ENCODE measurements around the gene SDHA.
"Not testable (repeated sequence)": the region's sequence is repeated elsewhere in the genome, so short reads cannot be mapped to it uniquely, and the experiment has no call there.

Gene SDHA

DNA sequence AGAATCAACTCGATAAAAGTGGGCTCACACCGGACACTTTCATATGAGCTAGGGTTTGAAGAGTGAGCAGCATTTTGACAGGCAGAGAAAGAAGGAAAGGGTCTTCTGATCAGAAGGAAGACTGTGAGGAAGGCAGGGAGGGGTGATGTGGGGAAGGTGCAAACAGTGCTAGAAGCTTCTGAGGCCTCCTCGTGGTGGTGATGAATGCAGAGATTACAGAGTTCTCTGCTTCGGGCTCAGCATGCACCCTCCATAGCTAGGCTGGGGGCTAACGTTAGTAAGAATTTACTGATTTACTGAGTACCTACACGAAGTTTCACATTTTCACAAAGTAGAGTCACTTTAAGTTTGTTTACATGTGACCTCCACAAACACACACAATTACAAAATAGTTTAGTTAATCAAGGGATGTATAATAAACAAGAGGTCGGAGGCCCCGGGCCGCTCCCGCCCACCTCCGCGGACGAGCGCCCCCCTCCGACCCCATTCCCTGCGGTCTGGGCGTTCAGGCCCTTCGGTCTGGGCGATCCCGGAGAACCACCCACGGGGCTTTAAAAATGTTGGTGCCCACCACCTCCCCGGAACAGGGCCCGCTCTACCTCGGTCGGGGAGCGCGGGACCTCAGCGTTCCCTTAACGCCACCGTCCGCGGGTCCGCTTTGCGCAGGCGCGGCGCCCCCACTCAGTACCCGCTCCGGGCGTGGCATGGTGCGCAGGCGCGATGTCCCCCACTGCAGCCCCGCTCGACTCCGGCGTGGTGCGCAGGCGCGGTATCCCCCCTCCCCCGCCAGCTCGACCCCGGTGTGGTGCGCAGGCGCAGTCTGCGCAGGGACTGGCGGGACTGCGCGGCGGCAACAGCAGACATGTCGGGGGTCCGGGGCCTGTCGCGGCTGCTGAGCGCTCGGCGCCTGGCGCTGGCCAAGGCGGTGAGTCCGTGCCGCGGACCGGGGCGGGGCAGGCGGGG lies at the start of gene SDHA, which contains the start of gene CCDC127:
Gene SDHA (plus strand): TSS at position 827 of the 963 bp plus-strand sequence. CDS start 36 bp downstream, at position 863.
Gene CCDC127 (minus strand): TSS at position 660 of the 963 bp plus-strand sequence. CDS start 1,304 bp downstream, outside the sequence.
- Histone ChIP-seq H4K20me1 (peaks cover 67% of the 10 kb centered on the region), H3K27ac (peak within 1 kb of the TSS; percentile 97), H3K4me1 (peaks cover 64% of the 10 kb centered on the region), H3K4me3 (peak within 1 kb of the TSS; percentile 100), H3K9ac (peak within 1 kb of the TSS; percentile 98), H3K36me3 (peaks cover 15% of the 10 kb centered on the region), H3K4me2 (peak within 1 kb of the TSS; percentile 93)
- H3K27me3 ChIP-seq, H3K9me3 ChIP-seq: not testable (repeated sequence)

DNA sequence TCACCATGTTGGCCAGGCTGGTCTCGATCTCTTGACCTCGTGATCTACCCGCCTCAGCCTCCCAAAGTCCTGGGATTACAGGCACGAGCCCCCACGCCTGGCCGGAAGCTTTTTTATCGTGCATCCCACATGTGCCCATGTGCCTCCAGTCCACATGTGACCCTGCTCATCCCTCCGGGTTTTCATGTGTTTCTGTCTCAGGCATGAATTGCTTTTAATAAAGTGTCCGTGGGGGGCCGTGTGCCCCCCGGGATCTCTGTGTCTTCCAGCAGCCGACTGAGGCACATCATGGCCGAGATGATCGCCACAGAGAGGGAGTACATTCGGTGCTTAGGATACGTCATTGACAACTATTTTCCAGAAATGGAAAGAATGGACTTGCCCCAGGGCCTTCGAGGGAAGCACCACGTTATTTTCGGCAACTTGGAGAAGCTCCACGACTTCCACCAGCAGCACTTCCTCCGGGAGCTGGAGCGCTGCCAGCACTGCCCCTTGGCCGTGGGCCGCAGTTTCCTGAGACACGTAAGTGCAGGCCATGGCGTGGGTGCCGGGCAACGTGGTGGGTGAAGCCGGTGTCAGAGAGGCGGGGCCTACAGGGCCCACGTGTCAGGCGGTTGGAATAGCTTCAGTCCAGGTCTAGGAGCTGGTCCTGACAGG lies 48.9 kb upstream of the SDHA start:
- peak overlapping the region; percentile 80 for H3K4me2 ChIP-seq
- peak overlapping the region; percentile 82 for H3K27ac ChIP-seq
- H3K4me3 ChIP-seq: peak overlapping the region; percentile 49
- no peak for TF ChIP-seq Cebpa-rat (IDR thresholded peaks at IDR 0.05)
- H3K36me3 ChIP-seq: peaks cover 38% of the 10 kb centered on the region
- H3K4me1 ChIP-seq: peaks cover 59% of the 10 kb centered on the region
- no peaks in the 10 kb centered on the region for H4K20me1 ChIP-seq
- peak overlapping the region; percentile 63 for H3K9ac ChIP-seq
- peaks cover 1% of the 10 kb centered on the region; the same call in 1 of the 2 replicates for H3K9me3 ChIP-seq
- H3K27me3 ChIP-seq: no peaks in the 10 kb centered on the region

DNA sequence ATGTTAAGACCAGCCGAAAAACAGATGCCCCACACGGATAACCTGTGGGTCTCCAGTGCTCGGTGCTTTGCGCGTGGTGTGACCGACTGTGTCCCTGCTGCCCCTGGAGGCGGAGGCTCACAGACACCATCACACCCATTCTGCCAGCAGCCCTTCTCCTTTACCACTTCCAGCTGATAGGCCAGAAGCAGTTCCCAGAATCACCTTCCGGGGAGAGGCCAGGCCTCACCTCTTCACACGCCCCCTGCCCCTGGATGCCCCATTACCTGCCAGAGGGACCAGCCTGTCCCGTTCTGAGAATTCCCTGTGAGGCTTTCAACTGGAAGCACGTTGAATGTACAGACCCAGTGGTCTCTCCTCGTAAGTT lies 48.4 kb upstream of the SDHA start:
- Histone ChIP-seq H3K27me3 (no peaks in the 10 kb centered on the region), H3K4me3 (peak overlapping the region; percentile 49), H3K4me1 (peaks cover 63% of the 10 kb centered on the region), H3K27ac (peak overlapping the region; percentile 82), H3K4me2 (peak overlapping the region; percentile 80), H3K9ac (peak overlapping the region; percentile 63), H3K9me3 (no peaks in the 10 kb centered on the region), H4K20me1 (no peaks in the 10 kb centered on the region), H3K36me3 (peaks cover 37% of the 10 kb centered on the region)
- TF ChIP-seq Cebpa-rat (IDR thresholded peaks at IDR 0.05): no peak

DNA sequence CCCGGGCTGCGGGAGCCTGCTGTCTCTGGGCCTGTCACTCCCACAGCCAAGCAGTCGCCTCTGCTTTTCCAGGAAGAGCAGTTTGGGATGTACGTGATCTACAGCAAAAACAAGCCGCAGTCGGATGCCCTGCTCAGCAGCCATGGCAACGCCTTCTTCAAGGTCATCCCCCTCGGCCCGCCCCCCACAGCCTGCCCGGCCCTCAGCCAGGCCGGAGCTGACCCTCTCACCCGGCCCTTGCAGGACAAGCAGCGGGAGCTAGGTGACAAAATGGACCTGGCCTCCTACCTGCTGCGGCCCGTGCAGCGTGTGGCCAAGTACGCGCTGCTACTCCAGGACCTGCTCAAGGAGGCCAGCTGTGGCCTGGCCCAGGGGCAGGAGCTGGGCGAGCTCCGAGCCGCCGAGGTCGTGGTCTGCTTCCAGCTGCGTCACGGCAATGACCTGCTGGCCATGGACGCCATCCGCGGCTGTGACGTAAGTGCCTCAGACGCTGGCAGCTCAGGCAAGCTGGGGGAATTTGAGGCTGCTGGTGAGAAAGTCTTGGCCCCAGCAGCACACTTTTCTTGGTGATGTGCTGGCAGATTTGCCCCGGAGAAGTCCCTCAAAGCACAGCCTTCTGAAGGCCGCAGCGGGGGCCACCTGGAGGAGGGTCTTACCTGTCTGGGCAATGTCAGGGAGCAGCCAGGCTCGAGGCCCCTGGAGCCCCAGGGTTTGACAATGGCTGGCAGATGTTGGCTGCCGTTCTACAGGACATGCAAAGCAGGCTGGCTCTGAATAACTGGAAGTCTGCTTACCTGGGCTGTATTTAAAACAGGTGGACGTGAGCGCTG lies 46.9 kb upstream of the SDHA start:
- no peaks in the 10 kb centered on the region for H3K27me3 ChIP-seq

DNA sequence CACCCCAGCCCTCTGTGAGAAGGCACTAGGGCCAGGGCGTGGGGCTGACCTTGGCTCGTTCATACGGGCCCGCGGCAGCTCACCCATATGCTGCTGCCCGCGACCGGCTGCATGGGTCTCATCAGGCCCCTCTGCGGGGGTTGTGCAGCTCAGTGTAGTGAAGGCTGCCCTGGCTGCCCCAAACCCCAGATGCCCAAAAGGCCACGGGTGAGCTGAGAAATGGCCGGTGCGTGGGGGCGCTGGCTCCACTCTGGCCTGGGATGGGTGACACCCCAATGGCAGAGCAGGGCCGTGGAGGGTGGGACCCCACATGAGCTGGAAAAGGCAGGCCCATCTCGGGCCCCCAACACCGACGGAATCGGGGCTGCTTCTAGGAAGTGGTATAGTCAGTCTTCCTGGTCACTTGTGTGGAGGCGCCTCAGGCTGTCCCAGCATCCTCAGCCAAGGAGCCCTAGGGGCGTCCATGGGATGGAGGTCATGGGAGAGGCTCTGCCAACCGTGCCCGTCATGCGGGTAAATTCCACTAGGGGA lies 46.3 kb upstream of the SDHA start:
- Histone ChIP-seq H3K9me3 (no peaks in the 10 kb centered on the region), H3K36me3 (peaks cover 39% of the 10 kb centered on the region), H3K4me1 (peaks cover 79% of the 10 kb centered on the region), H3K4me2 (peak overlapping the region; percentile 80; the same call in 1 of the 2 replicates), H4K20me1 (no peaks in the 10 kb centered on the region), H3K27me3 (no peaks in the 10 kb centered on the region), H3K27ac (peak overlapping the region; percentile 82), H3K4me3 (no peak overlapping the region), H3K9ac (no peak overlapping the region)
- no peak for TF ChIP-seq Cebpa-rat (IDR thresholded peaks at IDR 0.05)

More for the DNA sequence above, 46.9 kb upstream of the SDHA start:
- H3K9me3 ChIP-seq: no peaks in the 10 kb centered on the region
- peaks cover 77% of the 10 kb centered on the region for H3K4me1 ChIP-seq
- H3K4me3 ChIP-seq: no peak overlapping the region
- TF ChIP-seq Cebpa-rat (IDR thresholded peaks at IDR 0.05): no peak
- peak overlapping the region; percentile 63; the same call in 1 of the 2 replicates for H3K9ac ChIP-seq
- no peaks in the 10 kb centered on the region for H4K20me1 ChIP-seq
- peak overlapping the region; percentile 80 for H3K4me2 ChIP-seq
- peaks cover 39% of the 10 kb centered on the region for H3K36me3 ChIP-seq
- H3K27ac ChIP-seq: peak overlapping the region; percentile 82

DNA sequence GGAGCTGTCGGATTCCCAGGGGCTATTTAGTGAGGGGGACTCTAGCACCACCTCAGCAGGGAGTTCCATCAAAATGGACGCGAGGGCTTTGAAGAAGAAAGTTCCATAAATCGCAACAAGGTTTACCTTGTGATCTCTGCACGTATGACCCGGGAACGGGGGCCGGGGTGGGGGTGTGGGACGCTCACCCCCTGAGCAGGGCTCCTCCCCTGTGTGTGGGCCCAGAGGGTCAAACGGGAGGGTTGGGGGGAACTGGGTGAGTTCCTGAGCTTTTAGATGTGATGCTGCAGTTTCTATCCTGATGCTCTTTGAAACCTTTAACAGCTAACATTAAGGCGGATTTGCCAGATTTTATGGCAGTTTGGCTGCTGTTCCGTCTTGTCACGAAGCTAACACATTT lies 45.7 kb upstream of the SDHA start:
- Histone ChIP-seq H4K20me1 (no peaks in the 10 kb centered on the region), H3K4me3 (no peak overlapping the region), H3K27me3 (no peaks in the 10 kb centered on the region), H3K9me3 (no peaks in the 10 kb centered on the region), H3K36me3 (peaks cover 39% of the 10 kb centered on the region), H3K9ac (no peak overlapping the region), H3K4me1 (peaks cover 79% of the 10 kb centered on the region), H3K27ac (no peak overlapping the region), H3K4me2 (no peak overlapping the region)
- no peak for TF ChIP-seq Cebpa-rat (IDR thresholded peaks at IDR 0.05)

DNA sequence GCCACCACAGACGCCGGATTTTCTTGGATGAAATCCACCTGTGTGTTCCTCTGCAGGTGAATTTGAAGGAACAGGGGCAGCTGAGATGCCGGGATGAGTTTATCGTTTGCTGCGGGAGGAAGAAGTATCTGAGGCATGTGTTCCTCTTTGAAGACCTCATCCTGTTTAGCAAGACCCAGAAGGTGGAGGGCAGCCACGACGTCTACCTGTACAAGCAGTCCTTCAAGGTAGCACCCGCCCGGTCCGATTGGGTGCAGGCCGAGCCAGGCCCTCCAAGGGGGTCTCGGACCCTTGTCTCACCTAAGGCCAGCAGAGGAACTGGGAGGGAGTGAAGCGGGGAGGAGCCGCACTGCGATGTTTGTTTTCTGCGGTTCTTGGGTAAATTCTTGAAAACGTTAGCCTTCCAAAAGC lies 45.3 kb upstream of the SDHA start:
- Histone ChIP-seq H3K4me3 (no peak overlapping the region), H4K20me1 (no peaks in the 10 kb centered on the region), H3K36me3 (peaks cover 43% of the 10 kb centered on the region), H3K4me1 (peaks cover 79% of the 10 kb centered on the region), H3K9ac (no peak overlapping the region), H3K27ac (no peak overlapping the region), H3K4me2 (no peak overlapping the region), H3K27me3 (no peaks in the 10 kb centered on the region), H3K9me3 (no peaks in the 10 kb centered on the region)
- TF ChIP-seq Cebpa-rat (IDR thresholded peaks at IDR 0.05): no peak

DNA sequence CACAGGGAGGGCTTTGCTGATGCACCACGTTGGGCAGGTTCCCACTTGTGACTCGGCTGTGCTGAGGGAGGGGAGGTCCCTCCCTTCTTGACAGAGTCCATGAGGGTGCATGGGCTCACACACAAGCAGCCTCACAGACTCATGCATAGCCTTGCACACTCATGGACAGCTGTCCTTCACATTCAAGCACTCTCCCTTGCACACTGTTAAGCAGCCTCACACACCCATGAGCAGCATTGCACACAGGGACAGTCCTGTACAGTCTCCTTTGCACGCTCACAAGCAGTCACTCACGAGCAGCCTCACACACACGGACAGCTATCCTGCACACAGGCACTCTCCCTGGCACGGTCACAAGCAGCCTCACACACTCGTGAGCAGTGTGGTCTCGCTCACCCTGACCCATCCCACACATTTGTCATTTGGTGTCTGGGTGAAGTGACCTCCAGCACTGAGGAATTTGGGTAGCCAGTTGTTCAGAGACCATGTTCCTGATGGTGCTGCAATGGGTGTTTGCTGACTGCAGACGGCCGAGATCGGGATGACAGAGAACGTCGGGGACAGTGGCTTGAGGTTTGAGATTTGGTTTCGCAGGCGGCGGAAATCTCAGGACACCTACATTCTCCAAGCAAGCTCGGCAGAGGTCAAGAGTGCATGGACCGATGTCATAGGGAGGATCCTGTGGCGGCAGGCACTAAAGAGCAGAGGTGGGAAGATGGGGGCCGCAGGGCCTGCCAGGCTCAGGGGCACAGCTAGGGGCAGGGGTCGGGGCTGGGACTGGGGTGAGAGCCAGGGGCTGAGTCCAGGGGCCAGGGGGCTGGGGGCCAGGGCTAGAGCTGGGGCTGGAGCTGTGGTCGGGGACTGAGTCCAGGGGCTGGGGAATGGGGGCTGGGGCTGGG lies 44.5 kb upstream of the SDHA start:
- no peaks in the 10 kb centered on the region for H4K20me1 ChIP-seq
- H3K9ac ChIP-seq: no peak overlapping the region
- H3K36me3 ChIP-seq: peaks cover 46% of the 10 kb centered on the region
- no peak overlapping the region for H3K4me2 ChIP-seq
- no peaks in the 10 kb centered on the region for H3K27me3 ChIP-seq
- no peak overlapping the region for H3K4me3 ChIP-seq
- TF ChIP-seq Cebpa-rat (IDR thresholded peaks at IDR 0.05): no peak
- H3K27ac ChIP-seq: no peak overlapping the region
- H3K9me3 ChIP-seq: no peaks in the 10 kb centered on the region
- peaks cover 71% of the 10 kb centered on the region for H3K4me1 ChIP-seq
